PC-9 (cell line): ENCODE results near the gene SNRPB2. TPM values are rescaled to one million over a fixed set of nuclear protein-coding genes. Genes with fewer than 3 reads are reported as not detected.

Experiments used
- BruUV-seq: library from RNA; stranded (reverse); fragments of 400-500 nt; replicated peaks from 2 replicates; lab custom pipeline; 2021; lab: Mats Ljungman, UMichigan
- CTCF ChIA-PET: fragments of 300-600 bp; sonication (Branson Sonifier 250); formaldehyde crosslinking; loops from one replicate; lab custom pipeline; 2022; ENCODE audit warnings: antibody characterized with exemption; lab: Charles Lee
- POLR2A ChIA-PET: fragments of 300-600 bp; sonication (Branson Sonifier 250); formaldehyde crosslinking; loops from one replicate; lab custom pipeline; 2022; ENCODE audit warnings: antibody characterized with exemption; ENCODE audit not compliant: unreplicated experiment; lab: Charles Lee
- DNase-seq, 2 experiments: peaks; one replicate each; pipeline versions ENCODE4 v3.0.0 to v3.0.0-alpha.2; 2015 to 2022; ENCODE audit warnings: mixed read lengths in 1 of 2
- H2AFZ ChIP-seq: fragments of 200-600 bp; sonication (generic); 2 replicates; pipeline ENCODE4 v1.8.1; 2017; ENCODE audit warnings: antibody characterized with exemption
- H3F3A ChIP-seq: fragments of 200-600 bp; sonication (generic); 2 replicates; pipeline ENCODE4 v1.8.1; 2017; ENCODE audit warnings: antibody characterized with exemption, mild to moderate bottlenecking, low read depth; ENCODE audit not compliant: insufficient read depth
- H3K27ac ChIP-seq: fragments of 200-600 bp; sonication (generic); 2 replicates; pipeline ENCODE4 v1.6.1; 2016; ENCODE audit warnings: mixed run types
- H3K27me3 ChIP-seq: fragments of 200-600 bp; sonication (generic); 2 replicates; pipeline ENCODE4 v1.6.1; 2016; ENCODE audit warnings: low read depth, mixed run types; ENCODE audit not compliant: insufficient read depth
- H3K36me3 ChIP-seq: fragments of 200-600 bp; sonication (generic); 2 replicates; pipeline ENCODE4 v1.6.1; 2016; ENCODE audit warnings: low read depth, mixed run types
- H3K4me1 ChIP-seq: fragments of 200-600 bp; sonication (generic); replicated peaks from 2 replicates; pipeline ENCODE4 v1.6.1; 2016; ENCODE audit warnings: mixed run types; ENCODE audit not compliant: insufficient read depth
- H3K4me2 ChIP-seq: fragments of 200-600 bp; sonication (generic); 2 replicates; pipeline ENCODE4 v1.6.1; 2017; ENCODE audit warnings: mixed run types
- H3K4me3 ChIP-seq: fragments of 200-600 bp; sonication (generic); 2 replicates; pipeline ENCODE4 v1.6.1; 2016; ENCODE audit warnings: mixed run types
- H3K79me2 ChIP-seq: fragments of 200-600 bp; sonication (generic); 2 replicates; pipeline ENCODE4 v1.6.1; 2017; ENCODE audit warnings: low read depth, mixed run types
- H3K9me2 ChIP-seq: fragments of 200-600 bp; sonication (generic); 2 replicates; pipeline ENCODE4 v1.8.1; 2017; ENCODE audit warnings: mild to moderate bottlenecking; ENCODE audit not compliant: insufficient read depth
- H3K9me3 ChIP-seq: fragments of 200-600 bp; sonication (generic); 2 replicates; pipeline ENCODE4 v1.8.1; 2016; ENCODE audit warnings: low read depth; ENCODE audit not compliant: insufficient read depth
- H4K20me1 ChIP-seq: fragments of 200-600 bp; sonication (generic); 2 replicates; pipeline ENCODE4 v1.8.1; 2017; ENCODE audit not compliant: insufficient read depth
- EZH2 ChIP-seq: fragments of 200-600 bp; sonication (generic); IDR thresholded peaks from 2 replicates; pipeline ENCODE4 v1.8.0; 2017; ENCODE audit warnings: antibody characterized with exemption, low read depth
- intact Hi-C: fragments of 100-400 bp; cut with micrococcal nuclease; formaldehyde crosslinking; loops from one replicate; pipeline ENCODE4 v1.10.0; 2022; ENCODE audit not compliant: unreplicated experiment
- total RNA-seq: library from RNA; stranded (reverse); gene quantifications from 2 replicates; pipeline ENCODE4 v1.2.3, GENCODE V29; 2021
- TF ChIP-seq, protein P1 (sequence below): fragments of 200-600 bp; sonication (generic); conservative IDR thresholded peaks from 2 replicates; pipeline ENCODE4 v1.6.1; 2017; ENCODE audit warnings: mixed run types, antibody characterized with exemption, mild to moderate bottlenecking, moderate library complexity

The SNRPB2 gene
- total RNA-seq, 1 experiment from 2014 or later = 57.9 TPM

DNA sequence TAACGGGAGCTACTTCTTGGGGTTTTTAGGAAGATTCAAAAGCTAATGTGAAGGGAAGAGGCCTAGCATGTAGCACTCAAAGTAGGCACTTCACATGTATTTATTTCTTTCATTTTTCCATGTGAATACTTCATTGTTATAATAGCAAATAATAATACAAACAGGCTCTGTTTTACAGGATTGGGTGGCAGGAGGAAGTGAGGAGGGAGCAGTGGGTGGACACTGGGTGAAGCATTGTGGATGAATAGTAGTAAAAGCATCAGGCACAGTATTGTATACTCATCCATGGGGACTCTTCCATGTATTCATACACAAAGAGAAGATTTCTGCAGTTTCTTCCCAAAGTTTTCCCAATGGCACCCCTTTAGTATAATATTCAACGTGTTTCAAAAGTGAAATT is 38.4 kb upstream of the SNRPB2 start:
- TF ChIP-seq, protein P1, sequence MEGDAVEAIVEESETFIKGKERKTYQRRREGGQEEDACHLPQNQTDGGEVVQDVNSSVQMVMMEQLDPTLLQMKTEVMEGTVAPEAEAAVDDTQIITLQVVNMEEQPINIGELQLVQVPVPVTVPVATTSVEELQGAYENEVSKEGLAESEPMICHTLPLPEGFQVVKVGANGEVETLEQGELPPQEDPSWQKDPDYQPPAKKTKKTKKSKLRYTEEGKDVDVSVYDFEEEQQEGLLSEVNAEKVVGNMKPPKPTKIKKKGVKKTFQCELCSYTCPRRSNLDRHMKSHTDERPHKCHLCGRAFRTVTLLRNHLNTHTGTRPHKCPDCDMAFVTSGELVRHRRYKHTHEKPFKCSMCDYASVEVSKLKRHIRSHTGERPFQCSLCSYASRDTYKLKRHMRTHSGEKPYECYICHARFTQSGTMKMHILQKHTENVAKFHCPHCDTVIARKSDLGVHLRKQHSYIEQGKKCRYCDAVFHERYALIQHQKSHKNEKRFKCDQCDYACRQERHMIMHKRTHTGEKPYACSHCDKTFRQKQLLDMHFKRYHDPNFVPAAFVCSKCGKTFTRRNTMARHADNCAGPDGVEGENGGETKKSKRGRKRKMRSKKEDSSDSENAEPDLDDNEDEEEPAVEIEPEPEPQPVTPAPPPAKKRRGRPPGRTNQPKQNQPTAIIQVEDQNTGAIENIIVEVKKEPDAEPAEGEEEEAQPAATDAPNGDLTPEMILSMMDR = no peak
- Histone ChIP-seq H3K9me3 (no peaks in the 10 kb centered on the region), H4K20me1 (no peaks in the 10 kb centered on the region), H3K4me2 (no peak overlapping the region), H3K4me1 (no peaks in the 10 kb centered on the region), H3K27me3 (no peaks in the 10 kb centered on the region; the same call in 1 of the 2 replicates), H2AFZ (no peak overlapping the region), H3F3A (no peaks in the 10 kb centered on the region), H3K27ac (no peak overlapping the region), H3K36me3 (no peaks in the 10 kb centered on the region), H3K9me2 (no peaks in the 10 kb centered on the region), H3K79me2 (no peaks in the 10 kb centered on the region), H3K4me3 (no peak overlapping the region)
- DNase-seq = no peak
- CTCF ChIA-PET = no interaction called here
- no TSS peak for BruUV-seq
- POLR2A ChIA-PET = no interaction called here
- intact Hi-C loops = no loop called here

DNA sequence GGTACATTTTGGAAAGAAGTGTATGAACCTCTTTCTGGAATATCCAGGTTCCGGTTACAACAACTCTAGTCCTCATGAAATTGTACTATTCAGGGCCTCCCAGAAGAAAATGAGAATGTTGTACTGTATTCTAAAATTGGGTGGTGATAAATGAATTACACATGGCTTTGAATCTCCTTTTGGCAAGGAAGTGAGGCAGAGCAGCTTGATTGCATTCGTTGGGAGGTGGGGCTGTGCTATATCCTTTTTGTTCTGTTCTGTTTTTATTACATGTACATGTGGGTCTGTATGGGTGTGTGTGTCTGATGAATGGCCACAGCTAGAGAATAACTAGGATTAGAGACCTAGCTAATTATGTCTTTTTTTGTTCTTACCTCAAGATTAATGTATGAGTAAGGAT is 37.8 kb upstream of the SNRPB2 start:
- Histone ChIP-seq H3F3A (no peaks in the 10 kb centered on the region), H2AFZ (no peak overlapping the region), H3K27me3 (no peaks in the 10 kb centered on the region; the same call in 1 of the 2 replicates), H3K27ac (no peak overlapping the region), H4K20me1 (no peaks in the 10 kb centered on the region), H3K4me3 (no peak overlapping the region), H3K36me3 (no peaks in the 10 kb centered on the region), H3K4me1 (no peaks in the 10 kb centered on the region), H3K4me2 (no peak overlapping the region), H3K79me2 (no peaks in the 10 kb centered on the region), H3K9me3 (no peaks in the 10 kb centered on the region), H3K9me2 (no peaks in the 10 kb centered on the region)
- no peak for TF ChIP-seq EZH2
- TF ChIP-seq, protein P1 = no peak
- DNase-seq = no peak
- intact Hi-C loops = no loop called here
- ChIA-PET POLR2A (no interaction called here), CTCF (no interaction called here)
- BruUV-seq = no TSS peak

- ChIA-PET POLR2A (no interaction called here), CTCF (no interaction called here)
- Histone ChIP-seq H3K9me2 (no peaks in the 10 kb centered on the region), H3K4me1 (no peaks in the 10 kb centered on the region), H3K9me3 (no peaks in the 10 kb centered on the region), H3K27me3 (no peaks in the 10 kb centered on the region; the same call in 1 of the 2 replicates), H3K4me3 (no peak overlapping the region), H3K79me2 (no peaks in the 10 kb centered on the region), H2AFZ (no peak overlapping the region), H4K20me1 (no peaks in the 10 kb centered on the region), H3K27ac (no peak overlapping the region), H3K36me3 (no peaks in the 10 kb centered on the region), H3K4me2 (no peak overlapping the region), H3F3A (no peaks in the 10 kb centered on the region)
- intact Hi-C loops = no loop called here
- BruUV-seq = no TSS peak
- no peak for TF ChIP-seq EZH2
- TF ChIP-seq, protein P1 = no peak
- no peak for DNase-seq
Measured at GRCh38 chr20:16692442-16692841, 37.4 kb upstream of the SNRPB2 start.
